Measurements from ENCODE around the gene GAA.

GRCh38 chr17:80064696-80065095, 36.7 kb upstream of the GAA start:
- TF ChIP-seq CTCF (IDR thresholded peaks at IDR 0.05 in 2 of 3, conservative IDR thresholded peaks at IDR 0.05 in 1 of 3; ENCODE audit: control insufficient read depth in 2 of 3, extremely low read depth in 1 of 3, insufficient read depth in 1 of 3, low read depth in 3 of 3, low read length in 3 of 3) (no peak), POLR2A (IDR thresholded peaks at IDR 0.05; ENCODE audit: low read depth, low read length) (no peak), NRF1 (conservative IDR thresholded peaks at IDR 0.05; ENCODE audit: low read depth, low read length) (no peak), E2F8 (IDR thresholded peaks at IDR 0.05; ENCODE audit: low read depth, partially characterized antibody) (no peak), POLR2AphosphoS5 (IDR thresholded peaks at IDR 0.05; ENCODE audit: low read length) (no peak), GATAD2B (conservative IDR thresholded peaks at IDR 0.05; ENCODE audit: low read depth) (no peak)
- TF ChIP-seq, protein P1, sequence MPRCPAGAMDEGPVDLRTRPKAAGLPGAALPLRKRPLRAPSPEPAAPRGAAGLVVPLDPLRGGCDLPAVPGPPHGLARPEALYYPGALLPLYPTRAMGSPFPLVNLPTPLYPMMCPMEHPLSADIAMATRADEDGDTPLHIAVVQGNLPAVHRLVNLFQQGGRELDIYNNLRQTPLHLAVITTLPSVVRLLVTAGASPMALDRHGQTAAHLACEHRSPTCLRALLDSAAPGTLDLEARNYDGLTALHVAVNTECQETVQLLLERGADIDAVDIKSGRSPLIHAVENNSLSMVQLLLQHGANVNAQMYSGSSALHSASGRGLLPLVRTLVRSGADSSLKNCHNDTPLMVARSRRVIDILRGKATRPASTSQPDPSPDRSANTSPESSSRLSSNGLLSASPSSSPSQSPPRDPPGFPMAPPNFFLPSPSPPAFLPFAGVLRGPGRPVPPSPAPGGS (IDR thresholded peaks at IDR 0.05; ENCODE audit: borderline replicate concordance, insufficient read depth, low read depth, low read length, poor library complexity, severe bottlenecking): no peak

All from GM12878 (cell line).